T-cell (primary cell): ENCODE data around the gene RBKS. TPM values are rescaled to one million over a fixed set of nuclear protein-coding genes. Genes with fewer than 3 reads are reported as not detected.
A peak's percentile ranks its signal among the peaks of the same experiment; 100 is the strongest.

ENCODE experiments used
- ATAC-seq, 4 experiments: fragments of 200-7000 bp in 3 of 4; fragments of 150-1000 bp in 1 of 4; cut with Tn5 transposase; replicated peaks in 1 of 4; 1 replicate in 3 of 4; 2 replicates in 1 of 4; pipeline ENCODE4 v1.10.0; 2021; ENCODE audit warnings: moderate library complexity in 3 of 4, mild to moderate bottlenecking in 2 of 4, moderate number of reproducible peaks in 1 of 4
- CTCF ChIA-PET, 2 donors: fragments of 300-600 bp; sonication (Branson Sonifier 250); formaldehyde crosslinking; loops; one replicate each; lab custom pipeline; 2022; ENCODE audit warnings: antibody characterized with exemption in 2 of 2; lab: Charles Lee
- POLR2A ChIA-PET, 2 donors: fragments of 300-600 bp; sonication (Branson Sonifier 250); formaldehyde crosslinking; loops; one replicate each; lab custom pipeline; 2022; ENCODE audit warnings: antibody characterized with exemption in 2 of 2; lab: Charles Lee
- DNase-seq, 35 experiments: peaks; one replicate each; pipeline versions ENCODE4 v3.0.0 to v3.0.0-alpha.2; 2013 to 2023
- H3K27ac ChIP-seq: one replicate; pipeline ENCODE4 v1.5.1; 2013; ENCODE audit warnings: low read length
- H3K27me3 ChIP-seq, 2 experiments: replicated peaks in 1 of 2; 1 replicate in 1 of 2; 2 replicates in 1 of 2; pipeline versions ENCODE4 v1.6.1 to v1.7.0; 2013; ENCODE audit warnings: low read length in 1 of 2, mixed read lengths in 1 of 2; ENCODE audit not compliant: control insufficient read depth in 2 of 2, insufficient read depth in 2 of 2; ENCODE audit errors: extremely low read depth in 1 of 2
- H3K36me3 ChIP-seq, 2 donors: 1 replicate in 1 of 2; 2 replicates in 1 of 2; pipeline versions ENCODE4 v1.6.1 to v1.7.0; 2013; ENCODE audit warnings: low read length in 1 of 2; ENCODE audit not compliant: control insufficient read depth in 2 of 2, insufficient read depth in 1 of 2; ENCODE audit errors: extremely low read depth in 1 of 2
- H3K4me1 ChIP-seq, 2 experiments: 1 replicate in 1 of 2; 2 replicates in 1 of 2; pipeline versions ENCODE4 v1.6.1 to v1.7.0; 2013; ENCODE audit warnings: low read length in 2 of 2, mixed read lengths in 1 of 2; ENCODE audit not compliant: insufficient read depth in 2 of 2, control insufficient read depth in 1 of 2; ENCODE audit errors: extremely low read depth in 1 of 2
- H3K4me3 ChIP-seq, 2 donors: 1 replicate in 1 of 2; 2 replicates in 1 of 2; pipeline versions ENCODE4 v1.5.1 to v1.7.0; 2013; ENCODE audit warnings: mild to moderate bottlenecking in 2 of 2, low read length in 1 of 2, moderate library complexity in 1 of 2; ENCODE audit not compliant: control insufficient read depth in 1 of 2; ENCODE audit errors: extremely low read depth in 1 of 2
- H3K9me3 ChIP-seq: 2 replicates; pipeline ENCODE4 v1.7.0; 2013
- H3K27ac Mint-ChIP-seq, 2 donors: one replicate each; pipeline ENCODE4 v1.8.0; 2020 to 2021; ENCODE audit warnings: mild to moderate bottlenecking in 2 of 2, mixed read lengths in 2 of 2
- H3K27me3 Mint-ChIP-seq, 2 donors: one replicate each; pipeline ENCODE4 v1.8.0; 2021 to 2022; ENCODE audit warnings: mixed read lengths in 2 of 2
- H3K36me3 Mint-ChIP-seq: one replicate; pipeline ENCODE4 v1.8.0; 2021; ENCODE audit warnings: mixed read lengths
- H3K4me1 Mint-ChIP-seq, 3 donors: one replicate each; pipeline ENCODE4 v1.8.0; 2020 to 2022; ENCODE audit warnings: mixed read lengths in 3 of 3, mild to moderate bottlenecking in 1 of 3
- H3K4me3 Mint-ChIP-seq, 3 donors: one replicate each; pipeline ENCODE4 v1.8.0; 2020 to 2022; ENCODE audit warnings: mild to moderate bottlenecking in 3 of 3, mixed read lengths in 3 of 3, moderate library complexity in 3 of 3
- H3K9me3 Mint-ChIP-seq, 3 donors: one replicate each; pipeline ENCODE4 v1.8.0; 2020 to 2022; ENCODE audit warnings: mixed read lengths in 3 of 3
- WGBS: methylation state at CpG from one replicate; pipeline ENCODE4 v1.1.5; 2013; ENCODE audit warnings: missing lambda C conversion rate; ENCODE audit not compliant: insufficient coverage; 5-methylcytosine and 5-hydroxymethylcytosine counted together
- total RNA-seq, 35 experiments: library from RNA in 6 of 35; stranded (reverse) in 6 of 35; fragments of 120-200 nt in 1 of 35; gene quantifications; one replicate each; pipeline versions ENCODE4 v1.2.1 to v1.2.4 and lab custom pipeline; 2013 to 2026

RBKS gene
- total RNA-seq, 5 donors from 2014 or later (not counting 1 experiment from before 2014, with no cell fraction given), result 1.1 to 6.7 (median 1.5) TPM

GRCh38 chr2:27925766-27926472 is 35.7 kb upstream of the RBKS start:
- Mint-ChIP-seq H3K9me3 (no peaks in the 10 kb centered on the region), H3K27me3 (no peaks in the 10 kb centered on the region), H3K36me3 (peaks cover 46% of the 10 kb centered on the region), H3K4me3 (no peak overlapping the region), H3K27ac (peak overlapping the region in 1 of 2 donors; percentile 13), H3K4me1 (peaks cover 16 to 25% (median 22%) of the 10 kb centered on the region in 3 donors)
- DNase-seq, result no peak
- Histone ChIP-seq H3K36me3 (peaks cover 0 to 9% of the 10 kb centered on the region in 2 donors), H3K4me3 (no peak overlapping the region), H3K27me3 (no peaks in the 10 kb centered on the region), H3K9me3 (no peaks in the 10 kb centered on the region), H3K27ac (no peak overlapping the region), H3K4me1 (no peaks in the 10 kb centered on the region)
- no peak for ATAC-seq
- CTCF ChIA-PET, result no interaction called here
- POLR2A ChIA-PET, result interaction anchor here in 1 of 2 donors (0.6 to 0.7 kb wide), 2 partner anchors 29 to 33 kb away, joined by 3 to 5 read pairs; no protein-coding TSS in a partner anchor
- WGBS, result 100% methylated on average over 1 of the region's 4 CpGs

GRCh38 chr2:27922842-27923241 is 32.7 kb upstream of the RBKS start:
- no peak overlapping the region for H3K4me3 ChIP-seq
- no peak overlapping the region for H3K4me3 Mint-ChIP-seq
- CTCF ChIA-PET, result no interaction called here
- no peaks in the 10 kb centered on the region for H3K9me3 ChIP-seq
- no peak overlapping the region for H3K27ac Mint-ChIP-seq
- H3K27me3 Mint-ChIP-seq, result no peaks in the 10 kb centered on the region
- peaks cover 41% of the 10 kb centered on the region for H3K36me3 Mint-ChIP-seq
- no peaks in the 10 kb centered on the region for H3K27me3 ChIP-seq
- no peaks in the 10 kb centered on the region for H3K9me3 Mint-ChIP-seq
- no peaks in the 10 kb centered on the region for H3K36me3 ChIP-seq
- no CpG with 5 or more reads among the region's 1 CpG for WGBS
- no peak for ATAC-seq
- POLR2A ChIA-PET, result interaction anchor here in 1 of 2 donors (1.0 kb wide), 1 partner anchor 100 kb away, joined by 3 read pairs; no protein-coding TSS in a partner anchor
- H3K27ac ChIP-seq, result no peak overlapping the region
- DNase-seq, result no peak
- H3K4me1 ChIP-seq, result no peaks in the 10 kb centered on the region
- peaks cover 41 to 45% (median 44%) of the 10 kb centered on the region in 3 donors for H3K4me1 Mint-ChIP-seq

GRCh38 chr2:27921880-27922547 is 31.8 kb upstream of the RBKS start:
- Mint-ChIP-seq H3K4me1 (peaks cover 41 to 42% (median 41%) of the 10 kb centered on the region in 3 donors), H3K36me3 (peaks cover 37% of the 10 kb centered on the region), H3K27me3 (no peaks in the 10 kb centered on the region), H3K9me3 (no peaks in the 10 kb centered on the region), H3K4me3 (no peak overlapping the region), H3K27ac (no peak overlapping the region)
- H3K27me3 ChIP-seq, result no peaks in the 10 kb centered on the region
- no peaks in the 10 kb centered on the region for H3K4me1 ChIP-seq
- H3K36me3 ChIP-seq, result no peaks in the 10 kb centered on the region
- POLR2A ChIA-PET, result no interaction called here
- WGBS, result 90% methylated on average over 1 of the region's 6 CpGs
- CTCF ChIA-PET, result no interaction called here
- H3K9me3 ChIP-seq, result no peaks in the 10 kb centered on the region
- ATAC-seq, result no peak
- DNase-seq, result no peak
- no peak overlapping the region for H3K4me3 ChIP-seq
- no peak overlapping the region for H3K27ac ChIP-seq

- Histone ChIP-seq H3K9me3 (no peaks in the 10 kb centered on the region), H3K36me3 (no peaks in the 10 kb centered on the region), H3K4me1 (no peaks in the 10 kb centered on the region), H3K27ac (no peak overlapping the region), H3K27me3 (no peaks in the 10 kb centered on the region), H3K4me3 (no peak overlapping the region)
- DNase-seq, result no peak
- H3K36me3 Mint-ChIP-seq, result peaks cover 33% of the 10 kb centered on the region
- CTCF ChIA-PET, result no interaction called here
- H3K4me1 Mint-ChIP-seq, result peaks cover 36 to 40% (median 38%) of the 10 kb centered on the region in 3 donors
- no peak overlapping the region for H3K27ac Mint-ChIP-seq
- H3K9me3 Mint-ChIP-seq, result no peaks in the 10 kb centered on the region
- H3K4me3 Mint-ChIP-seq, result no peak overlapping the region
- POLR2A ChIA-PET, result interaction anchor here (0.6 to 2.4 kb wide), 4 partner anchors 30 to 830 kb away, joined by 3 to 9 read pairs (median 4); partner anchors contain the start of genes BABAM2 (in 1 of the 2) and PPP1CB (in 1 of the 2)
- no peaks in the 10 kb centered on the region for H3K27me3 Mint-ChIP-seq
- ATAC-seq, result no peak
- WGBS, result 100% methylated on average over 1 of the region's 2 CpGs
Measured at GRCh38 chr2:27921424-27921823, 31.2 kb upstream of the RBKS start.

- ATAC-seq, result peak; percentile 67 to 98 (median 73)
- 100% methylated on average over 1 of the region's 4 CpGs for WGBS
- Histone ChIP-seq H3K27me3 (no peaks in the 10 kb centered on the region), H3K36me3 (no peaks in the 10 kb centered on the region), H3K27ac (peak overlapping the region; percentile 59), H3K9me3 (no peaks in the 10 kb centered on the region), H3K4me1 (no peaks in the 10 kb centered on the region), H3K4me3 (no peak overlapping the region)
- peak overlapping the region; percentile 40 to 79 for H3K27ac Mint-ChIP-seq
- H3K4me3 Mint-ChIP-seq, result peak overlapping the region in 2 of 3 donors; percentile 0 to 4
- H3K9me3 Mint-ChIP-seq, result no peaks in the 10 kb centered on the region
- CTCF ChIA-PET, result no interaction called here
- POLR2A ChIA-PET, result interaction anchor here in 1 of 2 donors (0.6 to 2.4 kb wide), 5 partner anchors 11 to 832 kb away, joined by 3 to 9 read pairs (median 3); partner anchors contain the start of genes BABAM2 and PPP1CB
- peaks cover 25 to 31% (median 30%) of the 10 kb centered on the region in 3 donors for H3K4me1 Mint-ChIP-seq
- peak in 5 of 35 experiments; percentile 6 to 76 (median 20) for DNase-seq
- H3K36me3 Mint-ChIP-seq, result peaks cover 24% of the 10 kb centered on the region
- H3K27me3 Mint-ChIP-seq, result no peaks in the 10 kb centered on the region
Measured at GRCh38 chr2:27920148-27920885, 30.1 kb upstream of the RBKS start.
